Lower leg skin (tissue), 4 donors: Measurements from ENCODE around the gene MEOX1. TPM values are rescaled to one million over a fixed set of nuclear protein-coding genes. Genes with fewer than 3 reads are reported as not detected.
"Not testable (repeated sequence)": the region's sequence is repeated elsewhere in the genome, so short reads cannot be mapped to it uniquely, and the experiment has no call there.

Experiments
- DNase-seq, 2 donors: peaks; one replicate each; pipeline ENCODE4 v3.0.0-alpha.2; 2019; ENCODE audit warnings: low spot score in 2 of 2
- H3K4me3 ChIP-seq: fragments of 200-600 bp; sonication (generic); 2 replicates; pipeline ENCODE4 v1.5.1; 2017; ENCODE audit warnings: mild to moderate bottlenecking, low read depth; ENCODE audit not compliant: poor library complexity, severe bottlenecking
- POLR2A ChIP-seq, 2 donors: fragments of 450-650 bp; IDR thresholded peaks; one replicate each; pipeline ENCODE4 v1.6.1; 2016 to 2017; ENCODE audit warnings: antibody characterized with exemption in 2 of 2, mild to moderate bottlenecking in 1 of 2, moderate library complexity in 1 of 2
- WGBS, 2 donors: methylation state at CpG; one replicate each; pipeline ENCODE4 v1.1.5; 2018; 5-methylcytosine and 5-hydroxymethylcytosine counted together
- intact Hi-C: fragments of 100-400 bp; cut with DNase I; formaldehyde crosslinking; loops from one replicate; pipeline ENCODE4 v1.15.0; 2023; ENCODE audit warnings: low total_unique reads
- total RNA-seq, 4 donors: library from RNA; depleted of rRNA; stranded (reverse); fragments of >200 nt; gene quantifications; one replicate each; pipeline ENCODE4 v1.1.0, GENCODE V29; 2016
- TF ChIP-seq, protein P1 (sequence below), 3 donors: fragments of 450-650 bp; IDR thresholded peaks; one replicate each; pipeline ENCODE4 v1.5.1; 2016; ENCODE audit warnings: antibody characterized with exemption in 3 of 3, mild to moderate bottlenecking in 3 of 3, moderate library complexity in 2 of 3

Gene MEOX1
- total RNA-seq, 4 donors from 2014 or later = 1.9 to 7.9 (median 3.7) TPM

DNA sequence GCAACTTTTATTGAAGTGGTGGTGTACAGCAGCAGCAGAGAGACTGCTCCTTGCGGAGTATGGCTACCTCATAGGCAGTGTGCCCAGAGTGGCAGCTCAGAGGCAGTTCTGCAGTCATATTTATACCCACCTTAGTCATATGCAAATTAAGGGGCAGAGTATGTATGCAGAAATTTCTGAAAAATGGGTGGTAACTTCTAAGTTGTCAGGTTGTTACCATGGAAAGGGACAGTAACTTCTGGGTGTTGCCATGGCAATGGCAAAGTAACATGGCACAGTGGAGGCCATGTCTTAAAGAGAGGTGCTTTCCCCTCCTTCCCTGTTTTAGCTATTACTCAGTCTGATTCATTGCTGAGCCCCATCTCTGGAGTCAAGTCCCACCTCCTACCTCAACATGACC, 53.4 kb downstream of the MEOX1 start:
- no peak overlapping the region for H3K4me3 ChIP-seq
- TF ChIP-seq POLR2A (IDR thresholded peaks at IDR 0.05) = no peak
- TF ChIP-seq, protein P1, sequence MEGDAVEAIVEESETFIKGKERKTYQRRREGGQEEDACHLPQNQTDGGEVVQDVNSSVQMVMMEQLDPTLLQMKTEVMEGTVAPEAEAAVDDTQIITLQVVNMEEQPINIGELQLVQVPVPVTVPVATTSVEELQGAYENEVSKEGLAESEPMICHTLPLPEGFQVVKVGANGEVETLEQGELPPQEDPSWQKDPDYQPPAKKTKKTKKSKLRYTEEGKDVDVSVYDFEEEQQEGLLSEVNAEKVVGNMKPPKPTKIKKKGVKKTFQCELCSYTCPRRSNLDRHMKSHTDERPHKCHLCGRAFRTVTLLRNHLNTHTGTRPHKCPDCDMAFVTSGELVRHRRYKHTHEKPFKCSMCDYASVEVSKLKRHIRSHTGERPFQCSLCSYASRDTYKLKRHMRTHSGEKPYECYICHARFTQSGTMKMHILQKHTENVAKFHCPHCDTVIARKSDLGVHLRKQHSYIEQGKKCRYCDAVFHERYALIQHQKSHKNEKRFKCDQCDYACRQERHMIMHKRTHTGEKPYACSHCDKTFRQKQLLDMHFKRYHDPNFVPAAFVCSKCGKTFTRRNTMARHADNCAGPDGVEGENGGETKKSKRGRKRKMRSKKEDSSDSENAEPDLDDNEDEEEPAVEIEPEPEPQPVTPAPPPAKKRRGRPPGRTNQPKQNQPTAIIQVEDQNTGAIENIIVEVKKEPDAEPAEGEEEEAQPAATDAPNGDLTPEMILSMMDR (IDR thresholded peaks at IDR 0.05) = no peak
- no peak for DNase-seq
- WGBS, 2 donors = 83 to 100% methylated on average over 1 of the region's 1 CpG
- intact Hi-C loops = no loop called here

DNA sequence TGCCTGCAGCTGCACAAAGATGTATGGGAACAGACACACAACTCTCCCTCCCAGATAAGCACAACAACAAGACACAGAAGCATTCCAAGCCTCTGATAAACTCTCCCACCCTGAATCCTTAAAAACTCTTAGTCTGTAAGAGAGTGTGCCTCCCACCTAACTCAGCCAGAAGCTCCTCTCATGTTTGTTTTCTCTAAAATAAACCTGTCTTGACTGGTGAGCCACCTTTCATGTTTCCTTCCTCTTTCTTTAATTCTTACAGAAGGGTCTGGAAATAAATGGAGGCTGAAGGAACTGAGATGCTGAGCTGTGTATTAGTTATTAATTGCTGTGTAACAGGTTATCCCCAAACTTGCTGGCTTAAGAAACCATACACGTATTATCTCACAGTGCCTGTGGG, 57.2 kb downstream of the MEOX1 start:
- no peak for DNase-seq
- TF ChIP-seq POLR2A (IDR thresholded peaks at IDR 0.05) = no peak
- TF ChIP-seq, protein P1 (IDR thresholded peaks at IDR 0.05) = no peak
- intact Hi-C loops = no loop called here
- 84 to 86% methylated on average over 1 of the region's 1 CpG for WGBS, 2 donors
- no peak overlapping the region for H3K4me3 ChIP-seq

DNA sequence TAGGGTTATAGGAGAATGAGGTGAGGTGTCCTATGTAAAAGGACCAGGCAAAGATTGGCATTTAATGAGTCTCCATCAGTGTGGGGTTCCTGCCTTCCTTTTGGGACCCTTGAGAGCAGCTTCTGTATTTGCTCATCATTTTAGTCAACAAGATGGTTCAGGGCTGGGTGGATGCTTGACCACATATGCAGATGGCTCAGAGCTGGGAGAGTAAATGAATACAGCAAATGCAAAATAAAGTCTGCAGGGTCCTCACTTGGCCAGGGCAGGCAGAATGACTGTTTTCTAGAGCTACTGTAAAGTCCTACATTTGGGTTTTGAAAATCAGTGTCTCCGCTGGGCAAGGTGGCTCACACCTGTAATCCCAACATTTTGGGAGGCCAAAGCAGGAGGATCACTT, 58.4 kb downstream of the MEOX1 start:
- WGBS, 2 donors = 92 to 100% methylated on average over 1 of the region's 1 CpG
- TF ChIP-seq, protein P1 (IDR thresholded peaks at IDR 0.05) = no peak
- TF ChIP-seq POLR2A (IDR thresholded peaks at IDR 0.05) = no peak
- H3K4me3 ChIP-seq = no peak overlapping the region
- no peak for DNase-seq
- intact Hi-C loops = no loop called here

DNA sequence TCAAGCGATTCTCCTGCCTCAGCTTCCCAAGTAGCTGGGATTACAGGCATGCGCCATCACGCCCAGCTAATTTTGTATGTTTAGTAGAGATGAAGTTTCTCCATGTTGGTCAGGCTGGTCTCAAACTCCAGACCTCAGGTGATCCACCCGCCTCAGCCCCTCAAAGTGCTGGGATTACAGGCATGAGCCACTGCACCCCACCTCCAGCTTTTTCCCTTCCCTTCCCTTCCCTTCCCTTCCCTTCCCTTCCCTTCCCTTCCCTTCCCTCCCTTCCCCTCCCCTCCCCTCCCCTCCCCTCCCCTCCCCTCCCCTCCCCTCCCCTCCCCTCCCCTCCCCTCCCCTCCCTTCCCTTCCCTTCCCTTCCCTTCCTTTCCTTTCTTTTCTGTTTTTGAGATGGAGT, 59.2 kb downstream of the MEOX1 start:
- 85 to 95% methylated on average over 4 of the region's 4 CpGs for WGBS, 2 donors
- H3K4me3 ChIP-seq, DNase-seq, intact Hi-C loops: not testable (repeated sequence)

DNA sequence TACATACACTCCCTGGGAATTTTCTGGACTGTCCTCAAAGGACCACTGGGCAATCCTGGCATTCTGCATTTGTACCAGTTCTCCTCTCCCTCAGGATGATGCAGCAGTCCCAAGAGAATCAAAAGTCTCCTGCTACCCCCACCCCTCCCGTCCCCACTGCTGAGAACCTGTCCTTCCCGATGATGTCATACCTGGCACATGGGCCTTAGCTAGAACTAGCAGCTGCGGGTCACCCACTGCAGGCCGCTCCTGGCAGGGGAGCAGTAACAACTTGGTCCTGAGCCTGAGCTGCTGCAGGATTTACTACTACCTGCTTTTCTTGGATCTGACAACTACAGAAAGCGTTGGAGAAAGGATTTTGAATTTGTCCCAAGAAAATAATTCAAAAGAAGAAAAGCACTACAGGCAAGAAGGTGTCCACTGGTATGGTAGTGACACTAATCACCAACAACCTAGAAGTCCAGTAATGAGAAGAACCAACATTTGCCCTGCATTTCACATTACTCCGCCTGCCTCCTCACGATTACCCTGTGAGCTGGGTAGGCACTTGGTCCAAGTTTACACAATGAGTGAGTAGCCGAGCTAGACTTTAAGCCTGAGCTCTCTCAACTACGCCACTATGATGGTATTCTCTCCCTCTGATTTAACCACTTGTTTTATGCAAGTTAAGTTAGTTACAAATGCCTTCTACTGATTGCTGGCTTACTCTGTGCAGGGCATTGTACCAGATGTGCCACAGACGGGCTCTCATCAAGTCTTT, 60.3 kb downstream of the MEOX1 start:
- TF ChIP-seq POLR2A (IDR thresholded peaks at IDR 0.05) = no peak
- TF ChIP-seq, protein P1 (IDR thresholded peaks at IDR 0.05) = no peak
- no peak for DNase-seq
- WGBS, 2 donors = 49 to 52% methylated on average over 10 of the region's 10 CpGs
- intact Hi-C loops = no loop called here
- no peak overlapping the region for H3K4me3 ChIP-seq

DNA sequence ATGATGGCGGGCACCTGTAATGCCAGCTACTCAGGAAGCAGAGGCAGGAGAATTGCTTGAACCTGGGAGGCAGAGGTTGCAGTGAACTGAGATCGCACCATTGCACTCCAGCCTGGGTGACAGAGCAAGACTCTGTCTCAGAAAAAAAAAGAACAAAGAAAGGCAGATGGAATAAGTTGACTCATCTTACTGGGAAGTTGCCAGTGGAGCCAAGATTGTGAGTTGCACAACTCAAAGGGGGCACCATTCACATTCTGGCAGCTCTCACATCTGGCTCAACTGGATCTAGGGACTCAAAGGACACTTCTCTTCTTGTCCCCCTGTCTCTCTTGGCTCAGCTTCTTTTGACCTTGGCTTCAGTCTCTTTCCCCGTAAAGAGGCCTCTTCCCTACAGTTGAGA, 61.9 kb downstream of the MEOX1 start:
- no peak overlapping the region for H3K4me3 ChIP-seq
- TF ChIP-seq POLR2A (IDR thresholded peaks at IDR 0.05) = no peak
- TF ChIP-seq, protein P1 (IDR thresholded peaks at IDR 0.05) = no peak
- intact Hi-C loops = no loop called here
- 64 to 75% methylated on average over 3 of the region's 3 CpGs for WGBS, 2 donors
- peak in 1 of 2 donors; percentile 56 for DNase-seq
